Globus pallidus (tissue), 1 donor: Measurements from ENCODE around the gene MYO15A.
"Not testable (repeated sequence)": the region's sequence is repeated elsewhere in the genome, so short reads cannot be mapped to it uniquely, and the experiment has no call there.

Experiments used
- DNase-seq: peaks from one replicate; pipeline ENCODE4 v3.0.0-alpha.2; 2015; ENCODE audit warnings: low spot score

MYO15A gene

DNA sequence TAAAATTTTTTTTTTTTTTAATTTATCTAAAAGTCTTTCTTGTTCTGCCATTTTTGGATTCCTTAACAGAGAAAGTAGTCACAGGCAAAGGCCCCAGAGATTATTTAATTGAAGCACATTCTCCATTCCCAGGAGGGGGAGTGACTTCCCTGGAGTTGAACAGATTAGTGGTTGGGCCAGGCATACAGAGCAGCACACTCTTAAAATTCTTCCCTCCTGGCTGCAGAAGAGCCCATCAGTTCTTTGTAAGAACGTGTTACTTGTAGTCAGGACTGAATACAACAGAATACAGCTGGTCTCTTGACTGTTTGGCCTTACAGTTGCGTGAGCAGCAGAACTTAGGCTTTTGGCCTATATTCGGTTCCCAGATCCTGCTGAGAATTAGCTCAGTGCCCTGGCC lies 76.8 kb downstream of the MYO15A start:
- DNase-seq: peak; percentile 41

DNA sequence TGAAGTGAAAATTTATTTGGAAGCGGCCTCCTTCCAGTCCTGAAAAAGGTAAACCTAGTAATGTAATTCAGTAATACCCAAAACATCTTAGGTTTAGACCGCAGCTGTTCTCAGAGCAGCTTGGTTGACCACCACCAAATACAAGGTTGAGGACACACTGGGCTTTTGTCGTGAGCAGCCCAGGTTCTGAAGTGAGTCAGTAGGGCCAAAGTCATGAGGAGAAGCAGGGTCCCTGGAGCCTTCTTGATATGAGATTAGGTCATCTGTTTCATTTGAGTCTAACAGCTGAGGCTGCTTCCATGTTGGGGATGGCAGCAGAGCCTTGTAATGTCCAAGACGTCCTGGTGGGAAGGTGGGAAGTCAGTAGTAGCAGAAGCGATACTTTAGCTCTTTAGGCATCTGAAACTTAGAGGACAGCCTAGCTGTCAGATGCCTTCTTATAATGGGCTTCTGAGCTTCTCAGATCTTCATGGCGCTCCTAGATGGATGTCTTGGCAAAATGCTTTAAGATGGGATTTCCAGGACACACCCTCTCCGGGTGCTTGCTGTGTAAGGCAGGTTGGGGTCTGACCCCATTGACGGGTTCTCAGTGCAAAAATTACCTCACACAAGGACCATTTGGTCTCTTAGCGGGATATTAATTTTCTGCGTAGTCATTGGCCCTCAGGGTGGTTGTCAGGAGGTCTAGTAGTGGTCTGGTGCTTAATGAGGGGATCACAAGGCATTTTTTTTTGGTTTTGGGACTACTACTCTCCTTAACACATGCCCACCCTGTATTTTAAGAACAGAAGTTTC lies 77.5 kb downstream of the MYO15A start:
- DNase-seq: no peak

DNA sequence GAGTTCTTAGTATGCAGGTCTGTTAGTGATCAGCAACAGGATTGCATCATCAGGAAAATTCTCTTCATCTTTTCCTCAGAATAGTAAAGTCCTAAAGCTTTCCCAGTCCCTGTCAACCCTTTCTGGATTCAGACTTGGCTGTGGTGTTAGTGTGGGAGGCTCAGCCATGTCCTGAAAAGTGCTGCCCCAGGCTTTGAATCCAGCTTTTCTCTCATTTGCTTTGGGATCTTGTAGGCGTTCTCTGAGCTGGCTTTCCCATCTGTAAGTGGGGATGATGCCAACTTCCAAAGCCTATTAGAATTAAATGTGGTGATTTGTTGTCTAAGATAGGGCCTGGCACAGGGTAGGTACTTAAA lies 78.0 kb downstream of the MYO15A start:
- peak; percentile 43 for DNase-seq

DNA sequence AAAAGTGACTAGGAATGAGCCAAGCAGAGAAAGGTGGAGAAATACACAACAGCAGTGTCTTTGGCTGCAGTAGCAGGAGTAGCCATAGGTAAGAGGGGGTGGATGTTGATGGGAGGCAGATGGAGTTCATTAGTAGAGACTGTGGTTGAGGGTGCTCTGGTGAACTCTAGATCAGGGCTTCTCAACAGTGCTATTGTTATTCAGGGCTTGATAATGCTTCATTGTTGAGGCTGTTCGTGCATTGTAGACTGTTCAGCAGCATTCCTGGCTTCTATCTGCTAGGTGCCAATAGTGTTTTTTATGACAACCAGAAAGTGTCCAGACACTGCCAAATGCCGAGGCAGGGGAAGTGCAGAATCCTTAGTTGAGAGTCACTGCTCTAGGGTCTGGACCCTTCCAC lies 78.7 kb downstream of the MYO15A start:
- DNase-seq: peak; percentile 88

DNA sequence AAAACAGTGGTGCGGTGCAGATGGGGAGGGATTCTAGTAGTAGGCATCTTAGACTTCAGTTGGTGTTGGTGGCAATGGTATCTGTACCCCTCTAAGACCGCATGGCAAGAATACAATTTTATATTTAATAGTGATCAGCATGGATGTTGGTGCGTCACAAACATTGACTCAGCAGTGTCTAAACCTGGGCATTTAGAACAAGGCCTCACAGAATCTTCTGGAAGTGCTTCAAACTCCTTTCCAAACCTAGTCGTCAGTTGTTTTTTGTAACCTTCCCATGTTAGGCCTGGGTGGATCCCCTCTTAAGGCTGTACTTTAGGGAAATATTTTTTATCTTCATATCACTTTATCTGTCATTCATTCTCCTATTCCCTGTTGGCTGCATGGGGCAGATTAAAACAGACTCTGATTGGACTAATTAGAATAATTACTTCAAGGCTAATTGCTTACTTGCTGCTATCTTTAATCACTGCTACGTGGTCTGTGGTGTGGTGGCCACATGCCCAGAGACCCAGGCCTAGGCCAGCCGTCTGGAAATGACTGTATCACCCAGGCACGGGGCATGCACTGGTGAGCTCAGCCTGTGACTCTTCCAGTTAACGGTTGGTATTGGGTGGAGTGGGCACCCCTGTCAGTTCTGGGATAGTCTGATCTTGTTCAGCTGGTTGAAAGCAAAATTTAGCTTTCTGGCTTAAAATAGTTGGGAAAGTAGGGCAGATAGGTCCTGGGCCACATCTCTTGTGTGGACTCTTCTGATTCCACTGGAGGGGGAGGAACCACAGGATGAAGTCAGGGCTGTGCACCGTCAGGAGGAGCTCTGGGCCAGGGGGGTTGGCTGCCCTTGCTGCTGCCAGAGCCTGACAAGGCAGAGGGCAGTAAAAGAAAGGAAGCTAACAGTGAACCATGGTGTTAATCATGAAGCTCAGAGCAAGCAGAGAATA lies 79.5 kb downstream of the MYO15A start:
- DNase-seq: peak; percentile 25

DNA sequence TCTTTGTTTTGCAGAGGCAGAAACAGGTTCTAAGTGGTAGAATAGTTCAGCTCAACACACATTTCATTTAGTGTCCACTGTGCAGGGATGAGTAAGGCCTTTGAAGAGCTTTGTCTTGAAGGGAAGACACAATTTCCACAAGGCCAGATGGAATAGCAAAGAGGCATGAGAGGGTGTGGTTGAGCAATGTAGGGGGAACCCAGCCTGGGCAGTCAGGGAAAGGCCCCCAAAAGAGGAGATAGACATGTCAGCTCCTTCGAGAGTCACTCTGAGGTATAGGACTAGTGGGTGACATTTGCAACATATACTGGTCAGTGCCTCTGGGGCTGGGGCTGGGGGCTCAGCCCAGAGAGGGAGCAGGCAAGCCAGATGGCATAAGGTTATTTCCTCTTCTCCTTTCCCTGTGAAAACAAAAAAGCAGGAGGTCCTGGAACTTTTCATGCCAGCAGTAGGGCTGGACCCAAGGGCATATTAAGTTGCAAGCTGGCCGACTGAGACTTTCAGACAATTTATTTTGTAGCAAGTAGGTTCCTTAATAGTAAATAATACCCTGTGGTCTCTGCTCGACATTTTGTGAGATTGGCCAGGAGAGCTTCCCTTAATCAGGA lies 82.2 kb downstream of the MYO15A start:
- no peak for DNase-seq

DNA sequence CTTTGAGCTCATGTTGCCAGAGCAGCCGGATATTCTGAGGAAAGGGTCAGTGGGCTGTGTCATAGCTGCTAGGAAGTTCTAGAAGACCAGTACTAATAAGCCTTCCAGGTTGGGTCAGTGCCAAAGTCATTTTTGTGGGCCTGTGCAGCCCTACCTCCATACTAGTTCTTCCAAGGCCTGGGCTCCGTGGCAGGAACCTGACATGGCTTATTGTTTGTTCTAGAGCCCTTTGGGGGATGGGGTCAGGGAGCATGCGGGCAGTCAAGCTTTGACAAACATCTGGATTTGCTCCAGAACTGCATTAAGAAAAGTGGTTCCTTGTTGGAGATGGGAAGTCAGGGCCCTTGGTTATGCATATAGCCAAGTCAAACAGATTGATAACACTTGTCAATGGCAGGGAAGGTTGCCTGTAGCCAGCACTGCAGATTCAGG lies 82.7 kb downstream of the MYO15A start:
- no peak for DNase-seq

DNA sequence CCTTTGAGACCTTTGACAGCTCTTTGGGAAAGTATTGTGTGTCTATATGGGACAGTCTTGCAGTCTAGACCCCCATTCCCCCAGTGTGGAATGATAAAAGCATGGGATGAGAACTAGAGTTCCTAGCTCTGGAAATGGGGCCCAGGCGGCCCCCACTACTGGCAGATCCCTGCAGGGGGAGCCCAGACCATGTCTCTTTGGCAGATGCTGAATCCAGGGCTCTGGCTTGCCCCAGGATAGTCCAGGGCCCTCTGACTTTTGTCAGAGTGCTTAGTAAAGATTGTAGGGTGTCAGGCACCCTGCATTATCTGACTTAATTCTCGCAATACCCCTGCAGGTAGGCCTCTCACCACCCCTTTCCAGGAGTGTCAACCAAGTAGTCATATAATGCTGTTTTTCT lies 83.4 kb downstream of the MYO15A start:
- DNase-seq: no peak

DNA sequence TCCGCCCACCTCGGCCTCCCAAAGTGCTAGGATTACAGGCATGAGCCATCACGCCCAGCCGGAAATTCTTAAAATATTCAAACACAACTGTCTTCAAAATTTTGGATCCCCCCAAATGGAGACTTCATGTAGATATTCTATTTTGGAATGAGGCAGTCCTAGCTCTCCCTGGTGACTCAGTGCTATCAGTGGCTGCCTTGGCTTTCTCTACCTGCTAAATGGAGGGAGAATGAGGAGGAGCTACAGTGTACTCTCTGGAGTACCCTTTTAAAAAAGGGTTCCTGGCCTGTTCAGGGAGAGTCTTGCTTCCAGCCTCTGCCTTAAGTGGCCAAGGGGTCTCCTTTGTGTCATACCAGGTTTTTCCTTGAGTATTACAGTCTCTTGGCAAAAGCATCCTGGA lies 85.8 kb downstream of the MYO15A start:
- DNase-seq: no peak

DNA sequence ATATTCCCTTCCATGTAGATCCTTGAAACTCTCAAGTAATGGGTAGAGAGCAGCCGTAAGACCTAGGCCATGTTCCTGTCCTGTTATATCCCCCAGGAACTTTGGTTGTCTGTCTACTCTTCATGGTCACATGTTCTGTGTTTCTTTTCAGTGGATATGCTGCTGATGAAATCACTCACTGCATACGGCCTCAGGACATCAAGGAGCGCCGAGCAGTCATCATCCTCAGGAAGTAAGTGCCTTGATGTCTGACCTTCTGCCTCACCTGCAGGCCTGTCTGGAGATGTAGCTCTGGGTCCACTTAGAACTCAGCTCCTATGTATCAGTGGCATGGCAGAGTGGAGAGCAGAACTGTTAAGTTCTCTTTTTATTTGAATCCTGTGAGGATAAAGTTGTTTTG lies 86.2 kb downstream of the MYO15A start:
- DNase-seq: no peak

DNA sequence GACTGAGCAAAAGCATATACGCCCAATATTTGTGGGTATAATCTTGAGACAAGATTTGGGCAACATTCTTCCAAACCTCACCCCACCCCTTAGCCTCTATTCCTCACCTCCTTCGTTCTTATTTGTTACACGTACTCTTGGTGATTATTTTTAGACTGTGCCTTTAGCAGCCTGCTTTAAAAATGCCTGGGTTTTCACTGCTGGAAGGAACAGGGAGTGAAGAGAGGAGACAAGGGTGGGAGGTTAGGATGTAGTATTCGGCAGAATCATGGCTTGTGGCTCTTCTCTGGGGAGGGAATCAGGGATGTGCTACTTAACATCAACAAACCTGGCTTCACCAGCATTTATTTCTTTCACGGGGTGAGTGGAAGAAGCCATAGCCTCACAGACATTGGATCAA lies 86.7 kb downstream of the MYO15A start:
- no peak for DNase-seq

DNA sequence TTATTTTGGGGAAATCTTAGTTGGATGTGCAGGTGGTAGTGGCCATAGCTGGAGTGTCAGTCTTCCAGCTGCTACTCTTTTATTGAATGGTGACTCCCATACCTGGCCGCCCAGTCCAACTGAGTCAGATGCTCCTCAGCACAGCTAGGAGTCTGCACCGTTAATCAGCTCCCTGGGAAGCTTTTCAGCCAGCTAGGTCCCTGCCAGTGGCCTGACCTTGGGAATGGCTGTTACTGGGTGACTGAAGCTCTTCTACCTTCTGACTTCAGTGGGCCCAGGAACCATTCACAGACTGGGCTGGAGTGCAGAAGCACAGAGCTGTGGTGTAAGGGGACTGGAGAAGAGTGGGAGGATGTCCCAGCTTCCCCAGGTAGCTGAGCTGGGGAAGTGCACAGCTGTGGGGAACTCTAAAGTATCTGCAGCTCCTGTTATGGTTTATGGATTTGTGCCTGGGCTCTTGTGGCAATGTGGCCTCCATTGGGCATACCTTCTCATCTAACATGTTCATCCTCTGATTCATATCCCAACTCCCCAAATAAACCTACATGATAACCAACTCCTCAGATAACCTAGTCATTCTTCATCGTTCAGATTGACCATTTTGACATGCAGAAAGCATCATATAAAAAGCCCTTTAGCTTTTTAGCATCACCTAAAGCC lies 89.1 kb downstream of the MYO15A start:
- DNase-seq: no peak

DNA sequence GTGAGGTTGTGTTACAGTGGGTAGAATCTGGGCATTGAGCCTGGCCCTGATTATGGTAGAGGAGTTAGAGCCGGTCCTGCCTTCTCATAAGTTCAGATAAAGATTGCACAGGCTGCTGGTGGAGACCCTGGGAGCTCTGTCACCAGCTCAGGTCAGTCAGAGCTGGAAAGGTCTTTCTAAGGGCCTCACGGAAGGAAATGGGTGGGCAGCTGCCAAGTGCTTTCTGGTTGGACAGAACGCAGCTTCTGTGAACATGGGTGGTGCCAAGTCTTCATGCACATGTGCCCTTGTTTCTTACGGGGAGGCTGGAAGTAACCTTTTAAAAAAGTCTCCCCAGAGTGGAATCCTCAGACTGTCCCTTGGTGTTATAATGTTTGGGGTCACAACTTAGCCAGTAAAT lies 90.0 kb downstream of the MYO15A start:
- no peak for DNase-seq

DNA sequence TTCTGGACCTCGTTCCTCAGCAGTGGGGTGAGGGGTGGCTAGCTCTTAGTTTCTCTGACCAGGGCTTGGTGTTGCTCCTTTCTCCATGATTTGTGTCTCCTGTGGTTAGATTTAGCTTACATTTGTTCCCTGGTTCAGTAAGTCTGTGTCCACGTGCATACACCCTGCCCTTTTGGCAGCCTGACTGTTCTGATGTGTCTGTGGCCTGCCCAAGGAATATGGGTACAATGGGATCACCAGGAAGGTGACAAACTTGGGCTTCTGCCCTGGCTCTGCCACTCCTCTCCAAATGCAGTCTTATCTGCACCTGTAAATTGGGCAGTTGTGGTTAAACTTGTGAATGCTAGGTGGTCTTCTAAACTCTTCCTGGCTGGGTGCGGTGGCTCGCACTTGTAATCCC lies 92.6 kb downstream of the MYO15A start:
- DNase-seq: no peak

DNA sequence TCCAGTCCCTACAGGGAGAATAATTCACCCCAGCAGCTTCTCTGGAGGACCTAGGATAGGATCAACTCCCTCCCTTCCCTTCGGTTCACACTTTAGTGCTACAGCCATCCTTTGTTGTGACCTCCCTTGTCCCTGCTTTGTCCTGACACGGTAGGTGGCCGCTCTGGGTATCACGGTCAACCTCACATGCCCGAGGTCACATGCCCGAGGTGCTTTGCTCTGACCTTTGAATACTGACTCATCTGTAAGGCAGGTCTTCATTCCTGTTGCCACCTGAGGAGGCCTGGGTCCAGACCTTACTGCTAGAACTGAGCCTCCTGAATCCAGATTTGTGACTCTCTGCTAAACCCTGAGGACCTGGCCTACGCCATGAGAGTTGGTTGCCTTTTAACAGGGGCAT lies 94.8 kb downstream of the MYO15A start:
- DNase-seq: no peak

DNA sequence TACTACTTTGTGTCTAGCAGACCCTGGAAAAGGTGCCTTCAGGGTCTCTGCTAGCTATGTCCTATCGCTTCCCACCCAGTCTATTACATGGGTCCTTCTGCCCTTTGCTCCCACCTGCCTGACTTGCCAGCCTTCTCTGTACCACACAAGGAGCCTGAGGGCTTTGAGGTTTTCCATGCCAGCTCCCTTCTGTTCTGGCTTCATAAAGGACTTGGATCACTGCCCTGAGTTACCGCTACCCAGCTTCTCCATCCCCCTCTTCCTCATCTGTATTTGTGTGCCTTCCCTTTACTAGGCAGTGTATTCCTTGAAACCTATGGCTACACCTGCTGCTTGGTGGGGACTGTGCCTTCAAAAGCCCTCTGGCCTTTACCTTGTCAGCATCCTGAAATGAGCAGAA lies 97.3 kb downstream of the MYO15A start:
- no peak for DNase-seq

DNA sequence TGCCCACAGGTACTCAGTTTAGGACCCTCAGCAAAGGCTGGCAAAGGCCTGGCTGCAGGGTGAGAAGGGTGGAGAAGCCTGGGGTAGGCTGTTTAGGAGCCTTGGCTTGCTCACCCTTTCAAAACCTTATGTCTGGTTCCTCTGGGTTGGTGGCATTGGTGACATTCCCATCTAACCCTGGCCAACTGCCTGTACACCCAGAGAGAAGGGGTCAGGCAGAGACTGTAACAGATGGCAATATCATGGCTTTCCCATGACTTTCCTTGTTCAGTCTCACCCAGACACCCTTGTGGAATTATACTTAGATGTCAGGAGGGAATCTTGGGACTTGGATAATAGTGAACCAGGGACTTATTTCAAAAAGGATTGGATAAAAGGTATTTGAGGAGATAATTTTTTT lies 98.4 kb downstream of the MYO15A start:
- DNase-seq: no peak

DNA sequence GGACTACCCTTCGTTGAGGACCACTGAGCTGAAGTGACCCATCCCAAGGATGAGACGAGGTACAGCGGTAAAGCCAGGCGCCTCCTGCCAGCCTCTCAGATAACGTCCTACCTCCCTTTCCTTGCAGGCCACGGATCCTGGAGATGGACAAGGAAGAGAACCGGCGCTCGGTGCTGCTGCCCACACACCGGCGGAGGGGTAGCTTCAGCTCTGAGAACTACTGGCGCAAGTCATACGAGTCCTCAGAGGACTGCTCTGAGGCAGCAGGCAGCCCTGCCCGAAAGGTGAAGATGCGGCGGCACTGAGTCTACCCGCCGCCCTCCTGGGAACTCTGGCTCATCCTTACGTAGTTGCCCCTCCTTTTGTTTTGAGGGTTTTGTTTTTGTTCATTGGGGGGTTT lies 99.5 kb downstream of the MYO15A start:
- no peak for DNase-seq

DNA sequence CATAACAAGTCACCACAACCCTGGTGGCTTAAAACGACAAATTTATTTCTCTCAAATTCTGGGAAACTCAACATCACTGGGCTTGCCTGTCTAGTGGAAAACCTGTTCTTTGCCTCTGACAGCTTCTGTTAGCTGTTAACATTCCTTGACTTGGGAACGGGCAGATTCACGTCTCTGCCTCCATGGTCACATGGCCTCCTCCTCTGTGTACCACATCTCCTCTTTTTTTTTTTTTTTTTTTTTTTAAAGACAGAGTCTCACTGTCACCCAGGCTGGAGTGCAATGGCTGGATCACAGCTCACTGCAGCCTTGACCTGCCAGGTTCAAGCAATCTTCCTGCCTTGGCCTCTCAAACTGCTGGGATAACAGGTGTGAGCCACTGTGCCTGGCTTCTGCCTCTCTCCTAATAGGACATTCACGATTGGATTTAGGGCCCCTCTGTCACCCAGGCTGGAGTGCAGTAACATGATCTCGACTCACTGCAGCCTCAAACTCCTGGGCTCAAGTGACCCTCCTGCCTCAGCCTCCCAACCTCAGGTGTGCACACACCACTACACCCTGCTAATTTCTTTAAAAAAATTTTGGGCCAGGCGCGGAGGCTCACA lies 105.2 kb downstream of the MYO15A start:
- DNase-seq: no peak

DNA sequence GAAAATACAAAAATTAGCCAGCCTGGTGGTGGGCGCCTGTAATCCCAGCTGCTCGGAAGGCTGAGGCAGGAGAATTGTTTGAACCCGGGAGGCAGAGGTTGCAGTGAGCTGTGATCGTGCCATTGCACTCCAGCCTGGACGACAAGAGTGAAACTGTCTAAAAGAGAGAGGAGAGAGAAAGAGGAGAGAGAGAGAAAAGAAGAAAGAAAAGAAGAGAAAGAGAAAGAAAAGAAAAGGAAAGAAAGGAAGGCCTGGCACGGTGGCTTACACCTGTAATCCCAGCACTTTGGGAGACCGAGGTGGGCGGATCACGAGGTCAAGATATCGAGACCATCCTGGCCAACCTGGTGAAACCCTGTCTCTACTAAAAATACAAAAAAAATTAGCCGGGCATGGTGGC lies 108.3 kb downstream of the MYO15A start:
- not testable (repeated sequence) for DNase-seq

DNA sequence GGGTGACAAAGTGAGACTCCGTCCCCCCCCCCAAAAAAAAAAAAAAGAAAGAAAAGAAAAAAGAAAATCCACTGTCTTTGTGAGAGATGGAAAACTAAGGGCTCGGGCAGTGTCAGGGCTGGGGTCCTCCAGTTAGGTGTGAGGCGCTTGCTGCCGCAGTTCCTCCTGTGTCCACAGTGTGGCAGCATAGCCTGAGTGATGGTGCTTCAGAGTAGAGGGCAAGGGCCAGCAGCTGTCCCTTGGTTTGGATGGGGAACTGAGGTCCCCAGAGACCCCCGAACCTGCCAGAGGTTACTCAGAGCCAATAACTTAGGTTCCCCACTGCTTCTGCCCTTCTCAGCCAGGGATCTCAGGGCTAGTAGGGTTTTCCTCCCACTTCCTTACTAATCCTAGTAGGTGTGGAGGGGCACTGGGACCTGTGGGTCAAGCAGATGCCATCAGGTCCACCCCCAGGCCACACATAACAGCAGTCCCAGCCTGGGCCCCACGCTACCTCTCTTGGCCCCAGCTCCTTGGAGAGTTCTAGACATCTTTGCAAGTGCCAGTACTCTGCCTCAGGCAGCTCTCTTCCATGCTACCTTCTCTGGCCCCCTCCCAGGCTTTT lies 109.0 kb downstream of the MYO15A start:
- peak; percentile 68 for DNase-seq
